Measurements from ENCODE around the gene CNIH3.

GRCh38 chr1:224669403-224669802 lies 53.3 kb downstream of the CNIH3 start:
- TF ChIP-seq CTCF (optimal IDR thresholded peaks at IDR 0.05 in 1 of 3, IDR thresholded peaks at IDR 0.05 in 1 of 3, conservative IDR thresholded peaks at IDR 0.05 in 1 of 3; ENCODE audit: extremely low read depth in 1 of 3, insufficient read depth in 2 of 3, low read length in 3 of 3): no peak
- TF ChIP-seq EZH2 (IDR thresholded peaks at IDR 0.05; ENCODE audit: low read length): no peak

Data from keratinocyte (primary cell).